ENCODE data around the gene ING3. TPM values are rescaled to one million over a fixed set of nuclear protein-coding genes. Genes with fewer than 3 reads are reported as not detected.

Gene ING3
- 25.7 and 25.9 TPM in 2 replicates for total RNA-seq

- intact Hi-C loops (cut with micrococcal nuclease): loop anchor here (1.0 to 5.0 kb wide), 5 partner anchors 32 to 582 kb away; partner anchors contain the start of genes FAM3C and TSPAN12
Measured at GRCh38 chr7:120950539-120951308, at the start of gene ING3. Gene ING3, plus strand, starts transcription at chr7:120950777. Its CDS starts 120 bp downstream, at chr7:120950897.

GRCh38 chr7:120915314-120916105 is 35.1 kb upstream of the ING3 start:
- intact Hi-C loops (cut with micrococcal nuclease): no loop called here

- intact Hi-C loops (cut with micrococcal nuclease): no loop called here
Measured at GRCh38 chr7:120916121-120916520, 34.5 kb upstream of the ING3 start.

- intact Hi-C loops (cut with micrococcal nuclease): no loop called here
Measured at GRCh38 chr7:120916538-120916937, 34.0 kb upstream of the ING3 start.

GRCh38 chr7:120919466-120919865 is 31.1 kb upstream of the ING3 start:
- intact Hi-C loops (cut with micrococcal nuclease): no loop called here

GRCh38 chr7:120920034-120920433 is 30.5 kb upstream of the ING3 start:
- intact Hi-C loops (cut with micrococcal nuclease): no loop called here

- intact Hi-C loops (cut with micrococcal nuclease): no loop called here
Measured at GRCh38 chr7:120920591-120921274, 29.8 kb upstream of the ING3 start.

- intact Hi-C loops (cut with micrococcal nuclease): no loop called here
Measured at GRCh38 chr7:120924837-120925236, 25.7 kb upstream of the ING3 start.

- intact Hi-C loops (cut with micrococcal nuclease): no loop called here
Measured at GRCh38 chr7:120925392-120925791, 25.2 kb upstream of the ING3 start.

GRCh38 chr7:120926943-120927346 is 23.6 kb upstream of the ING3 start:
- intact Hi-C loops (cut with micrococcal nuclease): no loop called here

GRCh38 chr7:120927454-120928103 is 23.0 kb upstream of the ING3 start:
- intact Hi-C loops (cut with micrococcal nuclease): no loop called here

GRCh38 chr7:120931243-120931642 is 19.3 kb upstream of the ING3 start:
- intact Hi-C loops (cut with micrococcal nuclease): no loop called here

GRCh38 chr7:120933475-120933874 is 17.1 kb upstream of the ING3 start:
- intact Hi-C loops (cut with micrococcal nuclease): no loop called here

GRCh38 chr7:120939345-120939744 is 11.2 kb upstream of the ING3 start:
- intact Hi-C loops (cut with micrococcal nuclease): no loop called here

GRCh38 chr7:120941064-120941463 is 9.5 kb upstream of the ING3 start:
- intact Hi-C loops (cut with micrococcal nuclease): loop anchor here (2.0 kb wide), 1 partner anchor 134 kb away; no protein-coding TSS in a partner anchor

GRCh38 chr7:120941856-120942255 is 8.7 kb upstream of the ING3 start:
- intact Hi-C loops (cut with micrococcal nuclease): loop anchor here (2.0 kb wide), 1 partner anchor 135 kb away; no protein-coding TSS in a partner anchor

GRCh38 chr7:120942861-120943260 is 7.7 kb upstream of the ING3 start:
- intact Hi-C loops (cut with micrococcal nuclease): no loop called here

- intact Hi-C loops (cut with micrococcal nuclease): no loop called here
Measured at GRCh38 chr7:120944826-120945562, 5.6 kb upstream of the ING3 start.

- intact Hi-C loops (cut with micrococcal nuclease): no loop called here
Measured at GRCh38 chr7:120947980-120948379, 2.6 kb upstream of the ING3 start.

- intact Hi-C loops (cut with micrococcal nuclease): no loop called here
Measured at GRCh38 chr7:120949393-120949911, 1.1 kb upstream of the ING3 start.

Data from T-helper 2 cell treated with Interferon-gamma antibody and Interleukin-4, amounts not matched to agents 100 ng/mL and 5 ng/mL, for 36 hours (primary cell).